GM20000 (cell line): ENCODE measurements around the gene OR12D3.

ENCODE experiments used
- DNase-seq: peaks from one replicate; pipeline ENCODE4 v3.0.0; 2012; ENCODE audit warnings: low spot score
- CTCF ChIP-seq: IDR thresholded peaks from 2 replicates; pipeline ENCODE4 v1.5.1; 2012; ENCODE audit warnings: mild to moderate bottlenecking, control low read depth; ENCODE audit errors: extremely low read depth, missing control alignments

The OR12D3 gene

GRCh38 chr6:29375191-29375590, at the start of gene OR12D3:
TSS of gene OR12D3 (minus strand) at chr6:29375291. CDS start at chr6:29375287, 4 bp downstream.
- TF ChIP-seq CTCF: no peak
- DNase-seq: no peak

- no peak for DNase-seq
- no peak for TF ChIP-seq CTCF
These were observed 49.5 kb upstream of the OR12D3 start for GRCh38 chr6:29424575-29424974.

GRCh38 chr6:29424168-29424567, 49.1 kb upstream of the OR12D3 start:
- DNase-seq: no peak
- TF ChIP-seq CTCF: no peak

- no peak for DNase-seq
- TF ChIP-seq CTCF: no peak
These were observed 44.4 kb upstream of the OR12D3 start for GRCh38 chr6:29419516-29419915.

- TF ChIP-seq CTCF: no peak
- no peak for DNase-seq
These were observed 39.5 kb upstream of the OR12D3 start, which contains the start of gene OR12D1 for GRCh38 chr6:29414588-29414987. TSS of gene OR12D1 (plus strand) at chr6:29414928.

GRCh38 chr6:29403801-29404200, 28.7 kb upstream of the OR12D3 start:
- TF ChIP-seq CTCF: no peak
- no peak for DNase-seq

- DNase-seq: no peak
- TF ChIP-seq CTCF: no peak
These were observed 24.4 kb upstream of the OR12D3 start for GRCh38 chr6:29399525-29399924.
